H1 (cell line): ENCODE data around the gene MAN2C1. TPM values are rescaled to one million over a fixed set of nuclear protein-coding genes. Genes with fewer than 3 reads are reported as not detected.

ENCODE experiments used
- CHD1 ChIP-seq: IDR thresholded peaks from 2 replicates; pipeline ENCODE4 v1.6.1; 2012; ENCODE audit warnings: low read depth, low read length, improper control_type of control experiment
- CHD7 ChIP-seq: fragments of 300-600 bp; sonication (generic); IDR thresholded peaks from 2 replicates; pipeline ENCODE4 v1.7.1; 2012; ENCODE audit warnings: low read length, moderate library complexity, mild to moderate bottlenecking, inconsistent platforms; ENCODE audit not compliant: insufficient replicate concordance
- EZH2 ChIP-seq: fragments of 200-600 bp; sonication (generic); IDR thresholded peaks from 2 replicates; pipeline ENCODE4 v1.7.1; 2012; ENCODE audit warnings: low read depth, mild to moderate bottlenecking, moderate library complexity, low read length, inconsistent platforms; ENCODE audit not compliant: severe bottlenecking
- KDM5A ChIP-seq: fragments of 200-600 bp; IDR thresholded peaks from 2 replicates; pipeline ENCODE4 v1.7.1; 2012; ENCODE audit warnings: mild to moderate bottlenecking, low read length, inconsistent platforms, mixed read lengths
- RAD21 ChIP-seq, 2 experiments: IDR thresholded peaks in 1 of 2; conservative IDR thresholded peaks in 1 of 2; 2 replicates each; pipeline ENCODE4 v1.6.1; 2011; ENCODE audit warnings: low read depth in 2 of 2, low read length in 2 of 2, improper control_type of control experiment in 1 of 2, inconsistent platforms in 1 of 2, mild to moderate bottlenecking in 1 of 2, moderate library complexity in 1 of 2
- RXRA ChIP-seq: IDR thresholded peaks from 2 replicates; pipeline ENCODE4 v1.6.1; 2011; ENCODE audit warnings: low read depth, mild to moderate bottlenecking, low read length, moderate library complexity; ENCODE audit not compliant: insufficient read depth
- SP4 ChIP-seq: IDR thresholded peaks from 2 replicates; pipeline ENCODE4 v1.6.1; 2012; ENCODE audit warnings: low read length, inconsistent platforms
- TBP ChIP-seq: IDR thresholded peaks from 2 replicates; pipeline ENCODE4 v1.6.1; 2011; ENCODE audit warnings: low read depth, low read length, improper control_type of control experiment
- TCF12 ChIP-seq: IDR thresholded peaks from 2 replicates; pipeline ENCODE4 v1.6.1; 2011; ENCODE audit warnings: low read depth, mild to moderate bottlenecking, low read length
- TEAD4 ChIP-seq: IDR thresholded peaks from 2 replicates; pipeline ENCODE4 v1.6.1; 2012; ENCODE audit warnings: low read depth, low read length, inconsistent platforms, mixed read lengths
- USF2 ChIP-seq: IDR thresholded peaks from 2 replicates; pipeline ENCODE4 v1.6.1; 2011; ENCODE audit warnings: low read length, improper control_type of control experiment
- polyA plus RNA-seq, 7 experiments: library from polyadenylated mRNA; depleted of rRNA in 3 of 7; stranded (reverse) in 5 of 7; unstranded in 2 of 7; fragments of >200 nt in 5 of 7; fragments of 200-250 nt in 2 of 7; gene quantifications; 1 replicate in 5 of 7; 2 replicates in 1 of 7; 4 replicates in 1 of 7; pipeline versions ENCODE4 v1.2.1 to v1.2.3, GENCODE V29; 2011 to 2013; ENCODE audit warnings: missing spikeins in 2 of 7, mixed read lengths in 2 of 7
- total RNA-seq: library from RNA; stranded (reverse); fragmentation: NEBNext Ultra II Directional; extraction: Animal tissue kit (Norgen Biotek cat#: 25700); gene quantifications from 2 replicates; pipeline ENCODE4 v1.2.1, GENCODE V29; 2021

The MAN2C1 gene
- total and polyA plus RNA-seq, 2 of the 8 experiments (the other 6 are each of a cell fraction or from before 2014, with no cell fraction given) = 56.3 to 88.9 TPM

GRCh38 chr15:75309711-75310110, 58.7 kb downstream of the MAN2C1 start (continued):
- TF ChIP-seq CHD7 (no peak), SP4 (no peak), EZH2 (no peak), USF2 (no peak), TBP (no peak), CHD1 (no peak), KDM5A (no peak), RXRA (no peak), TCF12 (no peak), RAD21 (IDR thresholded peaks at IDR 0.05 in 1 of 2, conservative IDR thresholded peaks at IDR 0.05 in 1 of 2; ENCODE audit: low read depth in 2 of 2, low read length in 2 of 2) (no peak), TEAD4 (no peak)
